SK-N-MC (cell line): ENCODE results near the gene MYO18A.

Source experiments
- DNase-seq: peaks from one replicate; pipeline ENCODE4 v3.0.0-alpha.2; 2011; ENCODE audit warnings: low read depth, low spot score
- H3K27ac ChIP-seq: fragments of 200-600 bp; sonication (generic); 2 replicates; pipeline ENCODE4 v1.5.1; 2016; ENCODE audit warnings: mixed run types
- H3K36me3 ChIP-seq: fragments of 200-600 bp; sonication (generic); 2 replicates; pipeline ENCODE4 v1.6.1; 2017; ENCODE audit warnings: antibody characterized with exemption, low read length, mixed read lengths; ENCODE audit not compliant: insufficient read depth
- H3K4me3 ChIP-seq: fragments of 200-600 bp; sonication (generic); 2 replicates; pipeline ENCODE4 v1.5.1; 2016
- H3K9ac ChIP-seq: fragments of 200-600 bp; sonication (generic); 2 replicates; pipeline ENCODE4 v1.8.0; 2017; ENCODE audit warnings: mixed run types, mixed read lengths; ENCODE audit not compliant: insufficient read length
- H3K9me3 ChIP-seq: fragments of 200-600 bp; sonication (generic); 2 replicates; pipeline ENCODE4 v1.6.1; 2017; ENCODE audit warnings: low read depth, mild to moderate bottlenecking, antibody characterized with exemption, low read length, moderate library complexity, mixed read lengths
- EZH2 ChIP-seq: fragments of 200-600 bp; sonication (generic); IDR thresholded peaks from one replicate; pipeline ENCODE4 v1.6.1; 2017; ENCODE audit warnings: antibody characterized with exemption
- FOXP2 ChIP-seq: optimal IDR thresholded peaks from 2 replicates; pipeline ENCODE3; 2011; ENCODE audit warnings: mild to moderate bottlenecking, moderate library complexity; ENCODE audit not compliant: insufficient read depth; ENCODE audit errors: extremely low read length, control extremely low read depth
- POLR2AphosphoS5 ChIP-seq: IDR thresholded peaks from 2 replicates; pipeline ENCODE4 v1.6.1; 2012; ENCODE audit warnings: mild to moderate bottlenecking, low read depth, low read length, borderline replicate concordance

MYO18A gene

GRCh38 chr17:29197516-29198272, 17.5 kb upstream of the MYO18A start:
- Histone ChIP-seq H3K36me3 (no peaks in the 10 kb centered on the region), H3K9me3 (no peaks in the 10 kb centered on the region), H3K4me3 (no peak overlapping the region), H3K27ac (no peak overlapping the region), H3K9ac (no peak overlapping the region)
- no peak for TF ChIP-seq EZH2
- TF ChIP-seq FOXP2 = no peak
- DNase-seq = no peak

GRCh38 chr17:29196769-29197515, 16.7 kb upstream of the MYO18A start:
- TF ChIP-seq EZH2 (no peak), POLR2AphosphoS5 (no peak), FOXP2 (no peak)
- Histone ChIP-seq H3K27ac (no peak overlapping the region), H3K9ac (no peak overlapping the region), H3K9me3 (no peaks in the 10 kb centered on the region), H3K36me3 (no peaks in the 10 kb centered on the region), H3K4me3 (no peak overlapping the region)
- DNase-seq = no peak

DNA sequence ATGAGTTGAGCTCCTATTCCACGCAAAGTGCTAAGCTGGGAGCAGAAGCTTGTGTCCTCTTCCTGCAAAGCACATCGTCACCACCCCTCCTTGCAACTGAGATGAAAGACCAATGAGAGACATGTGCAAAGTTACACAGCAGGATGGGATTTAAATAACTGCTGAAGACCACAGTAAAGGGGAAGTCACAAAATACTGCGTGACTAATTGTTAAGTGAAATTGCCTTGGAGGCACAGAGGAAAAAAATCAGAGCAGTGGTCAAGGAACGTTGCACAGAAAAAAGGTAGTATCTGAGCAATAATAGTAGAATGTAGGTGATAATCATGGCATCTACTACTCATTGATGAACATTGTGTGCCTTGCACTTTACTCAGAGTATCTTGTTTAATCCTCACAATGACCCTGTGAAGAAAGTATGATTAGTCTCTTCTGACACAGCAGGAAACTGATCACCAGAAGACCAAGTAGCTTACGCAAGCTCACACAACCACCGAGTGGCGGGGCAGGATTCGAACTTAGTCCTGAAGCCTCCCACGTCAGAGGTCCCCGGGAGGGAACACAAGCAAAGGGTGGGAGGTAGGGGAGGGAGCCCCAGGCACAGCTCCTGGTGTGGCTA, 15.4 kb upstream of the MYO18A start:
- H3K36me3 ChIP-seq = no peaks in the 10 kb centered on the region
- no peak overlapping the region for H3K27ac ChIP-seq
- TF ChIP-seq FOXP2 = no peak
- no peak; the same call in 1 of the 2 replicates for TF ChIP-seq POLR2AphosphoS5
- no peak for TF ChIP-seq EZH2
- no peak overlapping the region for H3K9ac ChIP-seq
- H3K4me3 ChIP-seq = peak overlapping the region; percentile 53
- H3K9me3 ChIP-seq = no peaks in the 10 kb centered on the region
- DNase-seq = peak; percentile 40

DNA sequence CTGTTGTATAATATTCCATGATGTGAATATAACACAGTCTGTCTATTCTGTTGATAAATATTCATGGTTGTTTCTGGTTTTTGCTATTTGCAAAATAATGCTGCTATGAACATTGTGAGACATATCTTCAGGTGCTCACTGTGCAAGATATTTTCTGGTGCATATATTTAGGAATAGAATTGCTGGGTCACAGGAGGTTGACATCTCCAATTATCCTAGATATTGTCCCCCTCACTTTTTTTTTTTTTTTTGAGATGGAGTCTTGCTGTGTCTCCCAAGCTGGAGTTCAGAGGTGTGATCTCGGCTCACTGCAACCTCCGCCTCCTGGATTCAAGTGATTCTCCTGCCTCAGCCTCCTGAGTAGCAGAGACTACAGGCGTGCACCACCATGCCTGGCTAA, 14.5 kb upstream of the MYO18A start:
- H3K27ac ChIP-seq = no peak overlapping the region
- H3K9ac ChIP-seq = no peak overlapping the region
- no peaks in the 10 kb centered on the region for H3K36me3 ChIP-seq
- DNase-seq = no peak
- H3K4me3 ChIP-seq = no peak overlapping the region
- TF ChIP-seq EZH2 (no peak), FOXP2 (no peak), POLR2AphosphoS5 (no peak)
- H3K9me3 ChIP-seq = no peaks in the 10 kb centered on the region

DNA sequence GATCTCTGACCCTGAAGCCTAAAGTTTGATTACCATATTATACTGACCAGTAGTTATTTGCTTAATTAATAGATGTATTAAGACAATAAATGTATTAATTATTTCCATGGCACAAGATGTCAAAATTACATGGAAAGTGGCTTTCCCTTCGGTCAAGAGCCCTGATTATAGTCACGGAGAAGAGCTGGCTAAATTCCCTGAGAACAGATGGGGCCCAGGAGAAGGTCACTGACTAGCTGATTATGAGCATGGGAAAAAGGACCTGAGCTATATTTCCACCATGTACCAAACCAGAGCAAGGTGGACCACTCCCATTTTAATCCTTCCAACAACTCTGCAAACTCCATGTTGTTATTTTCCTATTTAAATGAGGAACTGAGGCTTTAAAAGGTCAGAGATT, 12.9 kb upstream of the MYO18A start:
- DNase-seq = no peak
- Histone ChIP-seq H3K36me3 (no peaks in the 10 kb centered on the region), H3K4me3 (no peak overlapping the region), H3K9ac (no peak overlapping the region), H3K27ac (no peak overlapping the region), H3K9me3 (no peaks in the 10 kb centered on the region)
- TF ChIP-seq POLR2AphosphoS5 (no peak), EZH2 (no peak), FOXP2 (no peak)

- Histone ChIP-seq H3K4me3 (no peak overlapping the region), H3K9ac (no peak overlapping the region), H3K36me3 (no peaks in the 10 kb centered on the region), H3K9me3 (no peaks in the 10 kb centered on the region), H3K27ac (no peak overlapping the region)
- no peak for DNase-seq
- TF ChIP-seq POLR2AphosphoS5 (no peak), EZH2 (no peak), FOXP2 (no peak)
Measured at GRCh38 chr17:29190592-29191207, 10.5 kb upstream of the MYO18A start.

- Histone ChIP-seq H3K36me3 (no peaks in the 10 kb centered on the region), H3K4me3 (no peak overlapping the region), H3K9me3 (no peaks in the 10 kb centered on the region), H3K27ac (no peak overlapping the region), H3K9ac (no peak overlapping the region)
- TF ChIP-seq POLR2AphosphoS5 (no peak), FOXP2 (no peak), EZH2 (no peak)
- no peak for DNase-seq
Measured at GRCh38 chr17:29190039-29190438, 9.8 kb upstream of the MYO18A start.

- H3K9me3 ChIP-seq = no peaks in the 10 kb centered on the region
- H3K36me3 ChIP-seq = no peaks in the 10 kb centered on the region
- DNase-seq = no peak
- no peak overlapping the region for H3K4me3 ChIP-seq
- no peak overlapping the region for H3K27ac ChIP-seq
- TF ChIP-seq EZH2 = no peak
- TF ChIP-seq POLR2AphosphoS5 = no peak
- no peak for TF ChIP-seq FOXP2
- no peak overlapping the region for H3K9ac ChIP-seq
Measured at GRCh38 chr17:29189355-29189754, 9.2 kb upstream of the MYO18A start.
